HT1080 (cell line): ENCODE results near the gene PTPRA. TPM values are rescaled to one million over a fixed set of nuclear protein-coding genes. Genes with fewer than 3 reads are reported as not detected.
"Not testable (repeated sequence)": the region's sequence is repeated elsewhere in the genome, so short reads cannot be mapped to it uniquely, and the experiment has no call there.

Experiments
- DNase-seq: peaks from one replicate; pipeline ENCODE4 v3.0.0-alpha.2; 2015; ENCODE audit warnings: low read depth
- total RNA-seq: library from RNA; depleted of rRNA; stranded (reverse); fragments of >200 nt; shearing (Covaris generic); gene quantifications from 2 replicates; pipeline ENCODE4 v1.2.3, GENCODE V29; 2014

Gene PTPRA
- total RNA-seq, 1 experiment from 2014 or later = 36.5 TPM

DNA sequence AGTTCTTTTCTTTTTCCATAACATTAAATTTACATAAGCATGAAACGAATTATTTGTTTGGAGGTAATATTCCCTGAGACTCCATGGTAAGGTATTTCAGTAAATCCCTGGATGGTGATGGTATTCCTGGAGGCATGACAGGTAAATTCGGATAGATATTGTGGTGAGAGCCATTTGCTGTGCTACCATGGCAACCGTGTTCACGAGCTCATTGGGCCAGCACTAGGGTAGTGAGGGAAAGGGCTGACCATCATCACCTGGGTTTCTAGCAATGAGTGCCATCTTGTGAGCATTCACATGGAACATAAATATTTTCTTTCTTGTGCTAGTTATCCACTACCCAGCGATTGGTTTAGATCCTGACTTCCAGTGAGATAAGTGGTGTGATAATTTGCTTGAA, 118.3 kb downstream of the PTPRA start:
- DNase-seq = no peak

- DNase-seq = no peak
These were observed 120.0 kb downstream of the PTPRA start for GRCh38 chr20:2993250-2993649.

- DNase-seq = no peak
These were observed 122.5 kb downstream of the PTPRA start for GRCh38 chr20:2995796-2996195.

GRCh38 chr20:2998728-2999127, 125.4 kb downstream of the PTPRA start:
- DNase-seq = no peak

DNA sequence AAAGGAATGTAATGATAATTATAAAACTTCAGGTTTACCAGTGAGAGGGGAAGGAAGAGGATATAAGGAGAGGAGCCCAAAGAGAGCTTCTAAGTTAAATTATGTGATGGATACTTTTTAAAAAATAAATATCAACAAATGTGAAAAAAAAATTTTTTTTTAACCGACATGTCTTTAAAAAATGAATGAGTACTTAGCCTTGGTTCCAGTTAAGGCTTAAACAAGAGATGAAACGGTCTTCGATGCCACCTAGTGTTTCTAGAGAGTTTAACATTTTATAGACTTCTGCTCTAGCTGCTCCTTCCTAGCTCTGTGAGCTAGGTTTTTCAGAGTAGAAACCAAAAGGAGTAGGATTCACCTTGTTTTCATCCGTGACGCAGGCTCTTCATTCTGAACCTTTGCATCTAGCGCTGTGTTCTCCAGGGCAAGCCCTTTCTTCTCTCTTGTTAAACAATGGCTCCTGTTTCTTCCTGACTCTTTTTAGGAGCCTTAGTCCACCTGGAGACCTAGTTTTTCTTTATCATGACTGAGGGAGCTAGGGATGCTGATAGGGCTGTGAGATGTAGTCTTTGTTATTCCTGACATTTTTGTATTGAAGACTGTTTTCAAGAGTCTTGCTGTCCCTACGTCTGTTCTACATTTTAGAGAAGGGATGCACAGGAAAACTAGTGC, 127.7 kb downstream of the PTPRA start:
- peak; percentile 57 for DNase-seq

DNA sequence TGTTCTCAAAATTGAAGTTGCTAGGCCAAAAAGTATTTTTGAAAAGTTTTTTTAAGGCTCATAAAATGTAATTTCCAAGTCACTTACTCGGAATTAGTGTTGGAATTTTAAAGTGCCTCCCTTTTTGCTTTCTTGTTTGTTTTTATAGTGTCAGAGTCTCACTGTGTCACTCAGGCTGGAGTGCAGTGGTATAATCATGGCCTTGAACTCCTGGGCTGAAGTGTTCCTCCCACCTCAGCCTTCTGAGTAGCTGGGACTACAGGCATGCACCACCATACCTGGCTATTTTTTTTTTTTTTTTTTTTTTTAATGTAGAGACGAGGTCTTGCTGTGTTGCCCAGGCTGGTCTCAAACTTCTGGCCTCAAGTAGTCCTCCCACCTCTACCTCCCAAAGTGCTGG, 130.1 kb downstream of the PTPRA start:
- no peak for DNase-seq

- DNase-seq = peak; percentile 74
These were observed 137.9 kb downstream of the PTPRA start for GRCh38 chr20:3010985-3011723.

- no peak for DNase-seq
These were observed 138.5 kb downstream of the PTPRA start for GRCh38 chr20:3011752-3012151.

DNA sequence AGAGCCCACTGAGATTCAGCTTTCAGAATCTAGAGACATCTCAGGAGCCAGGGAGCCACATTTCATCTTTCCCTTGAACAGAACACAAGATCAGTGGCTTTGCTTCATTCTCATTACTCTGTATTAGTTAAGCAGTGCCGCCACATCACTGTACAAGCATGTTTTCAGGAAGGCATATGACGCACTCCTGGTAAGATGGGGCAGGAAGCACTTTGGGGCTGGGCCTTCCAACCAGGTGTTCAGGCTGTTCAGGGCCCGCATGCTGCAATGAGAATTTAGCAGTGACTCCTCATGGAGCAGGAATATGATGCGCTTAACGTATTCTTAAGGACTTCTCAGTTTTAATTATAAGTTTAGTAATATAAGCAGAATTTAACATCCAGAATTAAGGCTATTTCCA, 140.5 kb downstream of the PTPRA start:
- no peak for DNase-seq

DNA sequence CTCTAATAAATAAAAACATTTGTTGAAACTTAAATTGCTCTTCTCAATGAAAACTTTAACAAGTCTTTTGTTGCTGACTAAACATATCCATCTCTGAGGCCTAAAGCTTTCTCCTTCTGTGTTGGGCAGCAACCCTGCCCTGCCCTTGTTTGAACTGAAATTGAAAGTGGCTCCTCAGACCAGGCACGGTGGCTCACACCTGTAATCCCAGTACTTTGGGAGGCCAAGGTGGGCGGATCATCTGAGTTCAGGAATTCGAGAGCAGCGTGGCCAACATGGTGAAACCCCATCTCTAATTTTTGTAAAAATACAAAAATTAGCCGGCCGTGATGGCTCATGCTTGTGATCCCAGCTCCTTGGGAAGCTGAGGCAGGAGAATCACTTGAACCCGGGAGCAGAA, 140.9 kb downstream of the PTPRA start:
- no peak for DNase-seq

DNA sequence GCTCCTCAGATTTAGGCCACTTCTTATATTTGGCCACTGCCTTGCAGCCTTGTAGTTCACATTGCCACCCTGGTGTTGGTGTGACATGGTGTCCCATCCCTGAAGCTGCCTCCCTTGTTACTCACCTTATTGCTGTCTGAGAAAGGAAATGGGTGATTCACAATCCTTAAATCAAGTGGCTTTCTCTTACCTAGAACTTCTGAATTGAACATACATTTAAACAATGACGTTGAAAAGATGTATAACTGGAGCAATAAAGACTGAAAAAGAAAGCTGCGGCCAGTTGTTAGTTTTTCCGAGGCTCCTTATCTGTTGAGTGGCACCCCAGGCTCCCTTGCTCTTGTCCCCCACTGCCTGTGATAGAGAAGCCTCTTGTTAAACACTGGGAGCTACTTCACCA, 141.4 kb downstream of the PTPRA start:
- DNase-seq = peak; percentile 41

GRCh38 chr20:3015302-3015701, 142.0 kb downstream of the PTPRA start:
- DNase-seq = not testable (repeated sequence)

- DNase-seq = no peak
These were observed 148.0 kb downstream of the PTPRA start for GRCh38 chr20:3021327-3021726.

DNA sequence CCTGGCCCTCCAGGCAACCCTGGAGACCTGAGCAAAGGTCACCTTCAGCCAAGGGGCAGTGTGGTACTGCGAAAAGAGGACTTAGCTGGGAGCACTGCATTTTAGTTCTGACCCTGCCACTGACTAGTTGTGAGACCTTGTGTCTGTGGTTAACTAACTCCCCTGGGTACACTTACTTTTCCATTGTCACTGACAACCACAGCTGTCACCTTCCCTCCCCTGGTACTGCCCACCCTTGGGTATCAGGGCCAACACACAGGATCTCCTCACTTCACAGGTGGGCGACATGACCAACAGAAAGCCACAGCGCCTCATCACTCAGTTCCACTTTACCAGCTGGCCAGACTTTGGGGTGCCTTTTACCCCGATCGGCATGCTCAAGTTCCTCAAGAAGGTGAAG, 148.5 kb downstream of the PTPRA start:
- no peak for DNase-seq

GRCh38 chr20:3022559-3023490, 149.5 kb downstream of the PTPRA start:
- not testable (repeated sequence) for DNase-seq

- no peak for DNase-seq
These were observed 154.7 kb downstream of the PTPRA start for GRCh38 chr20:3027987-3028386.

DNA sequence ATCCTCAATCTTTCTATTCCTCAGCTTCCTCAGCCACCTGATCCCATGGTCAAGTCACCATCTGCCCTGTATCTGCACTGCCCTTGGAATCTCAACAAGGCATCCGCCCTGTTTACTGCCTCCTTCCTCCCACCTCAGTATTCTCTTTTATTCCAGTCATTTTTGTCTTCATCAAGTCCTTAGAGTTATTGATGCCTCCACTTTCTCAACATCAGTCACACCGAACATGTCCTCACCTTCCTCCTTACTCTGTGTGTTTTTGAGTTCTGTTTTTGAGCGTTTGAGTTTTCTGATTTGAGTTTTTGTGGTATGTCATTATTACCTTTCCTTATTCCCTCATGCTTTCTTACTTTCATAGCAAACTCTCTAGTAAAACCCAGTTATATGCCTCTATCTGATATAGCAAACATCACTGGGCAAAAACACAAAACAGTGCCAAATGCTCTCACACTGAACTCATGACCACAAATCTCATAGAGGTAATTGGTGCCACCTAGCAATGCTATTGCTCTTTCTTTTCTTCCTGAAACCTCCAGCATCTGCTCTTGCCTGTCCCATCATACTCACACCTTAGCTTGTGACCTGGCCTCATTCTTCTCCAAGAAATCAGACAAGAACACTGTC, 158.4 kb downstream of the PTPRA start:
- no peak for DNase-seq

DNA sequence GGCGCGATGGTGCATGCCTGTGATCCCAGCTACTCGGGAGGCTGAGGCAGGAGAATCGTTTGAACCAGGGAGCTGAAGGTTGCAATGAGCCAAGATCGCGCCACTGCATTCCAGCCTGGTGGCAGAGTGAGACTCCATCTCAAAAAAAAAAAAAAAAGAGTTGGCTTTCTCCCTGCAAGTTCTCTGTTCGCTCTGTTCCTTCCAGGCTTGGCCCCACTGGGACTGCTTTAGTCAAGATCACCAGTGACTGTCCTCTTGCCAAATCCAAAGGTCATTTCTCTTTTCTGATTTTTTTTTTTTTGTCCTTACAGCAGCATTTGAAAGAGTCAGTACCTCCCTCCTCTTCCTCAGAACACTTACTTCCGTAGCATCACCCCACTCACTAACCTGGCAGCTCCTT, 159.3 kb downstream of the PTPRA start:
- DNase-seq = no peak

GRCh38 chr20:3037654-3038053, 164.4 kb downstream of the PTPRA start:
- DNase-seq = no peak

GRCh38 chr20:3038454-3038853, 165.2 kb downstream of the PTPRA start:
- no peak for DNase-seq

DNA sequence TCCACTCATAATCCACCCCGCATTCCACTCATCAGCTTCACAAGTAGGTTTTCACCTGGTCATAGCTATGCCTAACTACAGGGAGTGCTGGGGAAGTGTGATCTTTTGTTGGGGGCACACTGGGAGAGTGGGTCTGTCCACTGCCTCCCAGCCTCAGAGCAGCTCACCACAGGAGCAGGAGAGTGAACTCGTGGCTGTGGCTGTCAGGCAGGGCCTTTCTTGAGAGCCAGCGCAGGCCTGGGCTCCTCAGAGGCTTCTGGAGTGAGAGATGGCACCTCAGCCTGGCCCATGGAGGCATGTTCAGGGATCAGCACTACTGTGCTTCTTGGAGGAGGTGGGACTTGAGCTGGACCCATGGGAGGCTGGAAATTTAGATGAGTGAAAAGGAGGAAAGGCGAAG, 166.1 kb downstream of the PTPRA start:
- DNase-seq = no peak

DNA sequence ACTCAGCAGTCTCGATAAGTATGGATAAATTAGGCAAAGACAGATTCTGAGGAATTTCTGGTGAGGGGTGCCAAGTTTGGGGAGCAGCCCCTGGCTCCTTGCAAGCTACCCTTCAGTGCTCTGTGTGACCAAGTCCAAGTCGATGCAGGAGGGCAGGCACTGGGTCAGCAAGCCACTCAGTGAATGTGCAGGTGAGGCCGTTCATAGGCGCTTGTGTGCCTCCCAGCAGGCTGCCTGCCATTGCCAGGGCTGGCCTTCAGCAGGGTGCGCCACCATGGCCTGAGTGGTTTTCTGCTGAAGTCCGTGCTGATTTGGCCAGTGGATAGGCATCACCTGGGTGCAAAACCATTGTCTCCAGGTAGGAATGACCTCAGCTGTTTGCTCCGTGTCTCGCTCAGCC, 166.8 kb downstream of the PTPRA start:
- DNase-seq = no peak
